ENCODE measurements around the gene REXO5. TPM values are rescaled to one million over a fixed set of nuclear protein-coding genes. Genes with fewer than 3 reads are reported as not detected.

REXO5 gene
- total RNA-seq, 4 donors from 2014 or later: 3.5 to 9.1 (median 3.9) TPM

GRCh38 chr16:20886320-20886719 lies 80.0 kb downstream of the REXO5 start:
- no peak overlapping the region for H3K4me3 ChIP-seq
- no peak overlapping the region for H3K27ac ChIP-seq
- H3K36me3 ChIP-seq: peaks cover 1% of the 10 kb centered on the region
- TF ChIP-seq POLR2A (IDR thresholded peaks at IDR 0.05) (no peak), EP300 (IDR thresholded peaks at IDR 0.05) (no peak), POLR2AphosphoS5 (IDR thresholded peaks at IDR 0.05) (no peak), CTCF (IDR thresholded peaks at IDR 0.05) (no peak)
- H3K9me3 ChIP-seq: no peaks in the 10 kb centered on the region
- 42% methylated on average over 1 of the region's 1 CpG for WGBS
- H3K4me1 ChIP-seq: peaks cover 43% of the 10 kb centered on the region
- H3K27me3 ChIP-seq: no peaks in the 10 kb centered on the region
- DNase-seq (ENCODE audit: low spot score in 2 of 2): no peak

- no peaks in the 10 kb centered on the region for H3K27me3 ChIP-seq
- no peak for TF ChIP-seq CTCF (IDR thresholded peaks at IDR 0.05)
- no peak for TF ChIP-seq POLR2A (IDR thresholded peaks at IDR 0.05)
- no peak for TF ChIP-seq EP300 (IDR thresholded peaks at IDR 0.05)
- no peak for TF ChIP-seq POLR2AphosphoS5 (IDR thresholded peaks at IDR 0.05)
- no peaks in the 10 kb centered on the region for H3K9me3 ChIP-seq
- DNase-seq (ENCODE audit: low spot score in 2 of 2): no peak
- H3K36me3 ChIP-seq: peaks cover 6% of the 10 kb centered on the region
- 100% methylated on average over 1 of the region's 1 CpG for WGBS
- H3K4me1 ChIP-seq: peaks cover 38% of the 10 kb centered on the region
- H3K4me3 ChIP-seq: no peak overlapping the region
- H3K27ac ChIP-seq: no peak overlapping the region
These were observed 80.9 kb downstream of the REXO5 start for GRCh38 chr16:20887207-20887606.

GRCh38 chr16:20889625-20890275 lies 83.4 kb downstream of the REXO5 start:
- Histone ChIP-seq H3K4me3 (no peak overlapping the region), H3K27ac (no peak overlapping the region), H3K36me3 (peaks cover 9% of the 10 kb centered on the region), H3K4me1 (peaks cover 19% of the 10 kb centered on the region), H3K27me3 (no peaks in the 10 kb centered on the region), H3K9me3 (no peaks in the 10 kb centered on the region)
- no peak for TF ChIP-seq POLR2AphosphoS5 (IDR thresholded peaks at IDR 0.05)
- no peak for TF ChIP-seq POLR2A (IDR thresholded peaks at IDR 0.05)
- whole genome bisulfite sequencing: 71% methylated on average over 4 of the region's 4 CpGs
- DNase-seq (ENCODE audit: low spot score in 2 of 2): no peak

- Histone ChIP-seq H3K9me3 (no peaks in the 10 kb centered on the region), H3K36me3 (peaks cover 23% of the 10 kb centered on the region), H3K4me1 (peaks cover 30% of the 10 kb centered on the region), H3K27ac (no peak overlapping the region), H3K4me3 (no peak overlapping the region), H3K27me3 (no peaks in the 10 kb centered on the region)
- TF ChIP-seq POLR2A (IDR thresholded peaks at IDR 0.05) (no peak), CTCF (IDR thresholded peaks at IDR 0.05) (no peak), EP300 (IDR thresholded peaks at IDR 0.05) (no peak), POLR2AphosphoS5 (IDR thresholded peaks at IDR 0.05) (no peak)
- WGBS: 88% methylated on average over 2 of the region's 2 CpGs
- no peak for DNase-seq (ENCODE audit: low spot score in 2 of 2)
These were observed 88.1 kb downstream of the REXO5 start for GRCh38 chr16:20894388-20894787.

- peaks cover 36% of the 10 kb centered on the region for H3K4me1 ChIP-seq
- H3K36me3 ChIP-seq: peaks cover 16% of the 10 kb centered on the region
- no peaks in the 10 kb centered on the region for H3K27me3 ChIP-seq
- no peak overlapping the region for H3K4me3 ChIP-seq
- no peaks in the 10 kb centered on the region for H3K9me3 ChIP-seq
- WGBS: 85% methylated on average over 4 of the region's 4 CpGs
- no peak for TF ChIP-seq POLR2AphosphoS5 (IDR thresholded peaks at IDR 0.05)
- TF ChIP-seq POLR2A (IDR thresholded peaks at IDR 0.05): no peak
- no peak for TF ChIP-seq EP300 (IDR thresholded peaks at IDR 0.05)
- no peak for TF ChIP-seq CTCF (IDR thresholded peaks at IDR 0.05)
- no peak for DNase-seq (ENCODE audit: low spot score in 2 of 2)
- H3K27ac ChIP-seq: no peak overlapping the region
These were observed 91.0 kb downstream of the REXO5 start for GRCh38 chr16:20897253-20897897.
